OCI-LY1 (cell line): ENCODE data around the gene DYSF.

Experiments
- CTCF ChIP-seq: fragments of 200-600 bp; sonication (generic), shearing (Covaris generic); IDR thresholded peaks from 2 replicates; pipeline ENCODE4 v1.5.1; 2017; ENCODE audit warnings: mild to moderate bottlenecking, antibody characterized with exemption, low read length, moderate library complexity, mixed read lengths
- EZH2 ChIP-seq: fragments of 200-600 bp; sonication (generic), shearing (Covaris generic); IDR thresholded peaks from 2 replicates; pipeline ENCODE4 v1.8.0; 2017; ENCODE audit warnings: borderline replicate concordance, mixed run types, mild to moderate bottlenecking, antibody characterized with exemption, low read length, moderate library complexity, mixed read lengths

- TF ChIP-seq CTCF: no peak
- TF ChIP-seq EZH2: no peak
Observed at GRCh38 chr2:71481111-71481510, 27.8 kb downstream of the DYSF start.
